ENCODE results near the gene CTTNBP2NL.
"Not testable (repeated sequence)": the region's sequence is repeated elsewhere in the genome, so short reads cannot be mapped to it uniquely, and the experiment has no call there.

The CTTNBP2NL gene

DNA sequence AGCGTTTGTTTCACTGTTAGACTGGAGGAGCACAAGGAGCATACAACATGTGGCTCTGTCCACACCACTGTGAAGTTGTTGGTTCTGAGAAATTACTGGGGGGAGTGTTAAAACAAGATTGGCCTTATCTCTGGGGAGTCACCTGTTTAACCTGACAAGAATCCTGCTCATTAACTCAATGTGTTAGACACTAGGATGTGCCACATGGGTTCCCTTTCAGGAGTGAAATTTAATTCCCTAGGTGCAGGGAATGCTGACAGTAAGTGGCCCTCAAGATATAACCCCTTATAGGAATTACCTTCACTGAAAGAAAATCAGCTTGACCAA, 66.9 kb downstream of the CTTNBP2NL start:
- Histone ChIP-seq H3K27ac (peak overlapping the region in 1 of 2 donors; percentile 19), H3K4me3 (no peak overlapping the region)
- TF ChIP-seq, protein P1, sequence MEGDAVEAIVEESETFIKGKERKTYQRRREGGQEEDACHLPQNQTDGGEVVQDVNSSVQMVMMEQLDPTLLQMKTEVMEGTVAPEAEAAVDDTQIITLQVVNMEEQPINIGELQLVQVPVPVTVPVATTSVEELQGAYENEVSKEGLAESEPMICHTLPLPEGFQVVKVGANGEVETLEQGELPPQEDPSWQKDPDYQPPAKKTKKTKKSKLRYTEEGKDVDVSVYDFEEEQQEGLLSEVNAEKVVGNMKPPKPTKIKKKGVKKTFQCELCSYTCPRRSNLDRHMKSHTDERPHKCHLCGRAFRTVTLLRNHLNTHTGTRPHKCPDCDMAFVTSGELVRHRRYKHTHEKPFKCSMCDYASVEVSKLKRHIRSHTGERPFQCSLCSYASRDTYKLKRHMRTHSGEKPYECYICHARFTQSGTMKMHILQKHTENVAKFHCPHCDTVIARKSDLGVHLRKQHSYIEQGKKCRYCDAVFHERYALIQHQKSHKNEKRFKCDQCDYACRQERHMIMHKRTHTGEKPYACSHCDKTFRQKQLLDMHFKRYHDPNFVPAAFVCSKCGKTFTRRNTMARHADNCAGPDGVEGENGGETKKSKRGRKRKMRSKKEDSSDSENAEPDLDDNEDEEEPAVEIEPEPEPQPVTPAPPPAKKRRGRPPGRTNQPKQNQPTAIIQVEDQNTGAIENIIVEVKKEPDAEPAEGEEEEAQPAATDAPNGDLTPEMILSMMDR (IDR thresholded peaks at IDR 0.05), result no peak
- DNase-seq (ENCODE audit: low spot score), result no peak

DNA sequence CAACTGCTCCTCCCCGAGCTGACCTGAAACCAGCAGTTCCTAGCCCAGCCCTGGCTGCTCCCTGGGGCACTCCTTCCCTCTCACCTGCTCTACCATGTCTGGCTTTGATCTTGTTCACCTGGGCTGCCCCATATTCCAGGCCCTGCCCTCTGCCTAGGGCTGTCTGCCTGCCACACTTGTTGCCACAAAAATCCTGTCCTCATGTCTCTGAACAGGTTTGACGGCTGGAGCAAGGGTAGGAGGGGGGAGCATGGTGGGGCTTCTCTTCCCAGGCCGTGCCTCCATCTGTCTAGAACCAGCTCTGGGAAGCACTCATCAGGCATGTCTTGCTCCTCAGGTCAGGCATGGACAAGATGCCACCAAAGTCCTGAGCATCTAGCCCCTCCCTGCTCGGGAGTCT, 68.5 kb downstream of the CTTNBP2NL start:
- TF ChIP-seq, protein P1 (IDR thresholded peaks at IDR 0.05), result no peak
- DNase-seq (ENCODE audit: low spot score), result no peak

DNA sequence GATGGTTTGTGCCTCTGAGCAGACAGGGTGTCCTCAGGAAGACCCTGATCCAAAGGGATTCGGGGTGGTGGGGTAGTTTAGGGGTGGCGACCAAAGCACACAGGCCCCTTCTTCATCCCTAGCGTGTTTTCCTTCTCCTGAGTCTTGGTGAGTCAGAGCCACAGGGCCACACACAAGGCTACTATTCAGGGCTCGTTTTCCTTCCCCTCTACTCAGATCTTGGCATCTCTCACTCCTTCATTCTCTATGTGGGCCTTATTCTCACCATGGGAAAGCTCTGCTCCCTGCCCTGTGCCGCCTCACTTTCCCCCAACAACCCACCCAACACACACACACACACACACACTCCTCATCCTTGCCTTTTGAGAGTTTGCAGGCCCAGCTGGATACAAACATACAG, 69.1 kb downstream of the CTTNBP2NL start:
- TF ChIP-seq, protein P1 (IDR thresholded peaks at IDR 0.05), result no peak
- Histone ChIP-seq H3K4me3 (peak overlapping the region; percentile 67), H3K27ac (peak overlapping the region in 1 of 2 donors; percentile 81)
- DNase-seq (ENCODE audit: low spot score), result no peak

More for the DNA sequence above, 68.5 kb downstream of the CTTNBP2NL start:
- Histone ChIP-seq H3K4me3 (no peak overlapping the region), H3K27ac (peak overlapping the region in 1 of 2 donors; percentile 81)

DNA sequence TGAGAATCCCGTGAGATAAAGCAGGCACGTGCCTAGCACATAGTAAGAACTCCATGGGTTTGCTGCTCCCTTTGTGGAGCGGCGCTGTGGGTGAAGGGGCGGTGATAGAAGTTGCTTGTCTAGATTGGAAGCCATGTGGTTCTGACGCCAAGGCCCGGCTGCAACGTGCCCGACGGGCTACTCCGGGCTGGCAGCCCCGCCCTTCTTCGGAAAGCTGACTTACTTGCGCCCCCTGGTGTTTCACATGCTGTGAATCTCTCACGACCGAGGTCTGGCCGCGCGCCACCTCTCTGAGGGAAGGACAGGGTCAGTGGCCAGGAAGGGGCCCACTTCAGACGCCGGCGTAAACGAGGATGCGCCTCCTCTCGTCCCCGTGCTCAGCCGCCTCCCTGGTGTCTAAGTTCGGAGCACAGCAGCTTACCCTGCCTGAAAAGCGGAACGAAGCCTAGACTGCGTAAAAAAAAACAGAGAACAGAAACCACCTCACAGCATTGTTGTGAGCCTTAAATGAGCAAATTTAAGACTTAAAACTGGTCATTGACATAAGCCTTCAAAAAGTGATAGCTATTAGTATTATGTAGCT, 70.2 kb downstream of the CTTNBP2NL start:
- TF ChIP-seq, protein P1 (IDR thresholded peaks at IDR 0.05), result peak; percentile 68
- DNase-seq (ENCODE audit: low spot score), result peak; percentile 95
- H3K27ac ChIP-seq, result peak overlapping the region; percentile 52 to 81
- peak overlapping the region; percentile 67 for H3K4me3 ChIP-seq

DNA sequence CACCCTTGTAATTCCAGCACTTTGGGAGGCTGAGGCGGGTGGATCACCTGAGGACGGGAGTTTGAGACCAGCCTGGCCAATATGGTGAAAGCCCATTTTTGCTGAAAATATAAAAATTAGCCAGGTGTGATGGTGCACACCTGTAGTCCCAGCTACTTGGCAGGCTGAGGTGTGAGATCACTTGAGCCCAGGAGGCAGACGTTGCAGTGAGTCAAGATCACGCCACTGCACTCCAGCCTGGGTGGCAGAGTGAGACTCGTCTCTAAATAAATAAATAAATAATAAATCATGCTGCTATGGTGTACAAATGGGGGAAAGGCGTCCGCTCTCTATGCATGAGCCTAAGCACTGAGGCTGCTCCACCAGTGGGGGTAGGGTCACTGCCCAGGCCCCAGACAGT, 74.3 kb downstream of the CTTNBP2NL start:
- DNase-seq (ENCODE audit: low spot score); H3K4me3 ChIP-seq; H3K27ac ChIP-seq: not testable (repeated sequence)

DNA sequence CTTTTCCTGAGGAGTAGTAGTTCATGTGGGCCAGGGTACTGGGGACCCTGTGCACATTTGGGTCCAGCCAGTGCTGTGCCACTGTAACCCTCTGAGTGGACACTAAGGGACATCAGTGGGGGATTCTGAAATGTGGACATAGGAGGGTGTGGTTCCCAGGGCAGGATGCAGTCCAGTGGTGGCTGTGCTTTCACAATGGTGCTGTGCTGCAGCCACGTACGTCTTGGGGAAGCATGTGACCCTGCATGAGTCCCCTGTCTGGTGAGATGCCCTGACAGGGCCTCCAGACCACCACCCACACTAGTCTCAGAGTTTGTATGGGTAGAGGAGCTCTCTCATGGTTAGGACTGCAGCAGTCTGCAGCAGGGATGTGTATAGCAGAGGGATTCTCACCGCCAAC, 75.0 kb downstream of the CTTNBP2NL start:
- TF ChIP-seq, protein P1 (IDR thresholded peaks at IDR 0.05), result no peak
- DNase-seq (ENCODE audit: low spot score), result no peak
- Histone ChIP-seq H3K27ac (no peak overlapping the region), H3K4me3 (no peak overlapping the region)

DNA sequence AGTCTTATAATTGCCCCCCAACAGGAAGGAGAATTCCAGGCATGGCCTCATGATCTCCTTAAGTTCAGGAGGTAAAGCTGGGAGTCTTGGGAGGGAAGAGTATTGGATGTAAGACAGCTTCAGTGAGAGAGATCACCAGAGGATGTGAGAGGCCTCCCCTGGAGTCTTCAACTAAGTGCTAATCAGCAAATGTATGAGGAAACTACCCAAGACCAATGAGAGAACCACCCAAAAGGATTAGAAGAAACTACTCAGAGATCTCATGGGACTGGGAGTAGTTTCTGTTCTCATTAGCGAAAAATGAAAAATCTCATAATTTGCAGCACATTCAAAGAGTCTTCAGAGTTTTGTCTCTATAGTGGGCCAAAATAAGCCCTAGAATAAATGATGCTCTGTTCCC, 76.1 kb downstream of the CTTNBP2NL start:
- no peak overlapping the region for H3K4me3 ChIP-seq
- TF ChIP-seq, protein P1 (IDR thresholded peaks at IDR 0.05), result no peak
- no peak overlapping the region for H3K27ac ChIP-seq
- no peak for DNase-seq (ENCODE audit: low spot score)
